Naive thymus-derived CD4-positive, alpha-beta T cell (primary cell): Measurements from ENCODE around the gene SNAPC2. TPM values are rescaled to one million over a fixed set of nuclear protein-coding genes. Genes with fewer than 3 reads are reported as not detected.

Experiments
- ATAC-seq: fragments of 150-1000 bp; cut with Tn5 transposase; 2 replicates; pipeline ENCODE4 v1.10.0; 2021; ENCODE audit warnings: mild to moderate bottlenecking, moderate library complexity
- CTCF ChIA-PET: fragments of 350-600 bp; sonication (Branson Sonifier 250); formaldehyde crosslinking; loops from one replicate; lab custom pipeline; 2021; ENCODE audit warnings: antibody characterized with exemption; lab: Charles Lee
- POLR2A ChIA-PET: fragments of 350-600 bp; sonication (Branson Sonifier 250); formaldehyde crosslinking; loops from one replicate; lab custom pipeline; 2021; ENCODE audit warnings: antibody characterized with exemption, inconsistent platforms; lab: Charles Lee
- DNase-seq, 9 donors: peaks; one replicate each; pipeline versions ENCODE4 v3.0.0 to v3.0.0-alpha.2; 2020 to 2022; ENCODE audit warnings: mixed read lengths in 1 of 9
- H3K27ac ChIP-seq: one replicate; pipeline ENCODE4 v1.7.0; 2013; ENCODE audit warnings: mild to moderate bottlenecking, low read depth, low read length, moderate library complexity
- H3K27me3 ChIP-seq, 2 donors: one replicate each; pipeline ENCODE4 v1.7.0; 2013; ENCODE audit warnings: low read length in 2 of 2, mild to moderate bottlenecking in 2 of 2, moderate library complexity in 2 of 2; ENCODE audit not compliant: control insufficient read depth in 2 of 2, insufficient read depth in 2 of 2
- H3K36me3 ChIP-seq, 3 experiments: 1 replicate in 2 of 3; 2 replicates in 1 of 3; pipeline ENCODE4 v1.7.0; 2013; ENCODE audit warnings: low read length in 3 of 3, mild to moderate bottlenecking in 3 of 3, moderate library complexity in 1 of 3; ENCODE audit not compliant: insufficient read depth in 3 of 3, control insufficient read depth in 2 of 3
- H3K4me1 ChIP-seq, 2 donors: one replicate each; pipeline ENCODE4 v1.7.0; 2013; ENCODE audit warnings: low read length in 2 of 2, mild to moderate bottlenecking in 2 of 2, moderate library complexity in 1 of 2; ENCODE audit not compliant: control insufficient read depth in 2 of 2, insufficient read depth in 2 of 2
- H3K4me3 ChIP-seq: 2 replicates; pipeline ENCODE4 v1.7.0; 2013; ENCODE audit warnings: mild to moderate bottlenecking, low read length
- H3K9me3 ChIP-seq, 3 experiments: 1 replicate in 2 of 3; 2 replicates in 1 of 3; pipeline ENCODE4 v1.7.0; 2013; ENCODE audit warnings: low read length in 3 of 3; ENCODE audit not compliant: control insufficient read depth in 2 of 3
- H3K27ac Mint-ChIP-seq, 9 donors: one replicate each; pipeline ENCODE4 v1.8.0; 2020 to 2022; ENCODE audit warnings: mixed read lengths in 9 of 9, mild to moderate bottlenecking in 8 of 9, moderate library complexity in 5 of 9, inconsistent platforms in 2 of 9
- H3K27me3 Mint-ChIP-seq, 5 donors: one replicate each; pipeline ENCODE4 v1.8.0; 2021 to 2022; ENCODE audit warnings: mixed read lengths in 5 of 5, mild to moderate bottlenecking in 1 of 5
- H3K36me3 Mint-ChIP-seq, 5 donors: one replicate each; pipeline ENCODE4 v1.8.0; 2020 to 2022; ENCODE audit warnings: mixed read lengths in 5 of 5, mild to moderate bottlenecking in 3 of 5, inconsistent platforms in 1 of 5
- H3K4me1 Mint-ChIP-seq, 7 donors: one replicate each; pipeline ENCODE4 v1.8.0; 2020 to 2022; ENCODE audit warnings: mixed read lengths in 7 of 7, mild to moderate bottlenecking in 3 of 7, inconsistent platforms in 1 of 7
- H3K4me3 Mint-ChIP-seq, 10 donors: one replicate each; pipeline ENCODE4 v1.8.0; 2020 to 2022; ENCODE audit warnings: mild to moderate bottlenecking in 10 of 10, mixed read lengths in 10 of 10, moderate library complexity in 6 of 10, inconsistent platforms in 2 of 10
- H3K9me3 Mint-ChIP-seq, 11 donors: one replicate each; pipeline ENCODE4 v1.8.0; 2020 to 2022; ENCODE audit warnings: mixed read lengths in 11 of 11, mild to moderate bottlenecking in 4 of 11, inconsistent platforms in 1 of 11, moderate library complexity in 1 of 11
- intact Hi-C, 2 donors: fragments of 100-400 bp; cut with micrococcal nuclease; formaldehyde crosslinking; loops; one replicate each; pipeline ENCODE4 v1.15.1; 2023
- polyA plus RNA-seq, 2 donors: library from polyadenylated mRNA; unstranded; fragments of 300-500 nt; fragmentation: Illumina TruSeq; gene quantifications; one replicate each; pipeline ENCODE4 v1.2.3, GENCODE V29; 2021
- total RNA-seq, 6 experiments: library from RNA in 5 of 6; stranded (reverse) in 5 of 6; gene quantifications; 1 replicate in 5 of 6; 2 replicates in 1 of 6; pipeline ENCODE4 v1.2.3 and lab custom pipeline; 2021 to 2026

SNAPC2 gene
- total and polyA plus RNA-seq, 7 experiments from 2014 or later: 11.5 to 24.4 (median 18.2) TPM

GRCh38 chr19:7921967-7922835 is 2.1 kb downstream of the SNAPC2 start:
- Histone ChIP-seq H3K36me3 (peaks cover 0 to 18% (median 6%) of the 10 kb centered on the region in 3 experiments), H3K4me3 (peak overlapping the region; percentile 86), H3K9me3 (no peaks in the 10 kb centered on the region), H3K27me3 (peaks cover 0 to 16% of the 10 kb centered on the region in 2 donors), H3K27ac (no peak overlapping the region), H3K4me1 (peaks cover 20 to 29% of the 10 kb centered on the region in 2 donors)
- H3K27ac Mint-ChIP-seq: peak overlapping the region in 2 of 9 donors; percentile 33 to 48
- ATAC-seq (no peak), DNase-seq (no peak)
- intact Hi-C loops: loop anchor here (2.0 to 10.0 kb wide), 10 partner anchors 295 to 1895 kb away; partner anchors contain the start of genes ALKBH7 (in 1 of the 2), CD320 (in 1 of the 2), FBXL12 (in 1 of the 2) and PET100 (in 1 of the 2)
- CTCF ChIA-PET: interaction anchor here (1.6 to 2.8 kb wide), 4 partner anchors 9 to 22 kb away, joined by 5 to 14 read pairs (median 9); partner anchors contain the start of genes MAP2K7 and TIMM44
- H3K4me1 Mint-ChIP-seq: peaks cover 15 to 45% (median 36%) of the 10 kb centered on the region in 7 donors
- H3K36me3 Mint-ChIP-seq: peaks cover 0 to 11% (median 0%) of the 10 kb centered on the region in 5 donors
- H3K27me3 Mint-ChIP-seq: peaks cover 6 to 17% (median 12%) of the 10 kb centered on the region in 5 donors
- POLR2A ChIA-PET: interaction anchor here (1.0 to 5.7 kb wide), 3 partner anchors 21 to 69 kb away, joined by 3 to 38 read pairs (median 3); partner anchors contain the start of gene TIMM44
- peaks cover 0 to 3% (median 0%) of the 10 kb centered on the region in 11 donors for H3K9me3 Mint-ChIP-seq
- peak overlapping the region in 9 of 10 donors; percentile 11 to 60 (median 47) for H3K4me3 Mint-ChIP-seq

GRCh38 chr19:7922836-7923195 is 2.7 kb downstream of the SNAPC2 start:
- Histone ChIP-seq H3K4me3 (no peak overlapping the region), H3K9me3 (no peaks in the 10 kb centered on the region), H3K27ac (no peak overlapping the region), H3K27me3 (peaks cover 0 to 11% of the 10 kb centered on the region in 2 donors), H3K4me1 (peaks cover 20 to 23% of the 10 kb centered on the region in 2 donors), H3K36me3 (peaks cover 0 to 18% (median 6%) of the 10 kb centered on the region in 3 experiments)
- Mint-ChIP-seq H3K27me3 (peaks cover 6 to 15% (median 12%) of the 10 kb centered on the region in 5 donors), H3K36me3 (peaks cover 0 to 11% (median 0%) of the 10 kb centered on the region in 5 donors), H3K4me3 (peak overlapping the region in 5 of 10 donors; percentile 7 to 32 (median 15)), H3K4me1 (peaks cover 15 to 43% (median 36%) of the 10 kb centered on the region in 7 donors), H3K27ac (peak overlapping the region in 1 of 9 donors; percentile 25), H3K9me3 (peaks cover 0 to 3% (median 0%) of the 10 kb centered on the region in 11 donors)
- DNase-seq (no peak), ATAC-seq (no peak)
- intact Hi-C loops: loop anchor here (5.0 to 10.0 kb wide), 7 partner anchors 296 to 1894 kb away; partner anchors contain the start of genes ALKBH7 (in 1 of the 2), FBXL12 (in 1 of the 2), PET100 (in 1 of the 2) and RAB11B (in 1 of the 2)
- ChIA-PET POLR2A (interaction anchor here (1.2 kb wide), 1 partner anchor 69 kb away, joined by 3 read pairs; no protein-coding TSS in a partner anchor), CTCF (interaction anchor here (1.6 kb wide), 1 partner anchor 22 kb away, joined by 5 read pairs; no protein-coding TSS in a partner anchor)

- no peak overlapping the region for H3K4me3 ChIP-seq
- Mint-ChIP-seq H3K9me3 (peaks cover 0 to 3% (median 0%) of the 10 kb centered on the region in 11 donors), H3K27ac (peak overlapping the region in 2 of 9 donors; percentile 25 to 56), H3K4me3 (peak overlapping the region in 7 of 10 donors; percentile 11 to 80 (median 29)), H3K27me3 (peaks cover 4 to 8% (median 6%) of the 10 kb centered on the region in 5 donors), H3K36me3 (peaks cover 0 to 11% (median 0%) of the 10 kb centered on the region in 5 donors), H3K4me1 (peaks cover 15 to 38% (median 30%) of the 10 kb centered on the region in 7 donors)
- H3K36me3 ChIP-seq: peaks cover 0 to 18% (median 6%) of the 10 kb centered on the region in 3 experiments
- intact Hi-C loops: loop anchor here (5.0 to 10.0 kb wide), 7 partner anchors 296 to 1894 kb away; partner anchors contain the start of genes ALKBH7 (in 1 of the 2), FBXL12 (in 1 of the 2), PET100 (in 1 of the 2) and RAB11B (in 1 of the 2)
- DNase-seq: no peak
- ATAC-seq: no peak
- peaks cover 19 to 20% of the 10 kb centered on the region in 2 donors for H3K4me1 ChIP-seq
- CTCF ChIA-PET: interaction anchor here (0.7 to 0.8 kb wide), 2 partner anchors 22 to 55 kb away, joined by 3 read pairs; no protein-coding TSS in a partner anchor
- H3K27me3 ChIP-seq: peaks cover 0 to 4% of the 10 kb centered on the region in 2 donors
- no peaks in the 10 kb centered on the region for H3K9me3 ChIP-seq
- POLR2A ChIA-PET: interaction anchor here (0.7 to 1.2 kb wide), 3 partner anchors 9 to 70 kb away, joined by 3 to 4 read pairs (median 3); partner anchors contain the start of genes TGFBR3L and TIMM44
- no peak overlapping the region for H3K27ac ChIP-seq
These were observed 3.4 kb downstream of the SNAPC2 start for GRCh38 chr19:7923295-7924191.

GRCh38 chr19:7924241-7924640 is 4.1 kb downstream of the SNAPC2 start:
- Mint-ChIP-seq H3K27me3 (peaks cover 4 to 7% (median 6%) of the 10 kb centered on the region in 5 donors), H3K9me3 (peaks cover 0 to 3% (median 0%) of the 10 kb centered on the region in 11 donors), H3K4me1 (peaks cover 15 to 44% (median 30%) of the 10 kb centered on the region in 7 donors), H3K36me3 (peaks cover 0 to 11% (median 0%) of the 10 kb centered on the region in 5 donors), H3K27ac (peak overlapping the region in 1 of 9 donors; percentile 76), H3K4me3 (peak overlapping the region in 9 of 10 donors; percentile 23 to 80 (median 57))
- Histone ChIP-seq H3K4me3 (no peak overlapping the region), H3K36me3 (peaks cover 0 to 18% (median 6%) of the 10 kb centered on the region in 3 experiments), H3K27ac (no peak overlapping the region), H3K9me3 (no peaks in the 10 kb centered on the region), H3K27me3 (no peaks in the 10 kb centered on the region), H3K4me1 (peaks cover 19 to 20% of the 10 kb centered on the region in 2 donors)
- ChIA-PET CTCF (interaction anchor here (0.7 to 0.8 kb wide), 2 partner anchors 21 to 55 kb away, joined by 3 read pairs; no protein-coding TSS in a partner anchor), POLR2A (interaction anchor here (0.7 to 1.2 kb wide), 2 partner anchors 10 to 19 kb away, joined by 3 to 4 read pairs; partner anchors contain the start of genes TGFBR3L and TIMM44)
- intact Hi-C loops: loop anchor here (5.0 to 10.0 kb wide), 7 partner anchors 297 to 1893 kb away; partner anchors contain the start of genes ALKBH7 (in 1 of the 2), FBXL12 (in 1 of the 2), PET100 (in 1 of the 2) and RAB11B (in 1 of the 2)
- DNase-seq (no peak), ATAC-seq (no peak)

- peaks cover 11 to 43% (median 27%) of the 10 kb centered on the region in 7 donors for H3K4me1 Mint-ChIP-seq
- CTCF ChIA-PET: interaction anchor here (0.7 to 0.8 kb wide), 2 partner anchors 20 to 56 kb away, joined by 3 read pairs; no protein-coding TSS in a partner anchor
- H3K27me3 Mint-ChIP-seq: peaks cover under 1 to 4% (median 3%) of the 10 kb centered on the region in 5 donors
- peak overlapping the region in 2 of 9 donors; percentile 72 to 86 for H3K27ac Mint-ChIP-seq
- no peak for ATAC-seq
- peaks cover 0 to 11% (median 0%) of the 10 kb centered on the region in 5 donors for H3K36me3 Mint-ChIP-seq
- intact Hi-C loops: loop anchor here (1.0 to 10.0 kb wide), 9 partner anchors 21 to 1893 kb away; partner anchors contain the start of genes ALKBH7 (in 1 of the 2), FBXL12 (in 1 of the 2), MAP2K7 (in 1 of the 2) and PET100 (in 1 of the 2)
- H3K27ac ChIP-seq: no peak overlapping the region
- peaks cover 0 to 18% (median 6%) of the 10 kb centered on the region in 3 experiments for H3K36me3 ChIP-seq
- POLR2A ChIA-PET: interaction anchor here (1.2 kb wide), 1 partner anchor 10 kb away, joined by 4 read pairs; the partner anchor contains the start of gene TGFBR3L
- H3K27me3 ChIP-seq: no peaks in the 10 kb centered on the region
- H3K4me3 Mint-ChIP-seq: peak overlapping the region in 3 of 10 donors; percentile 62 to 83 (median 80)
- peak in 1 of 9 donors; percentile 15 for DNase-seq
- no peaks in the 10 kb centered on the region for H3K9me3 ChIP-seq
- H3K9me3 Mint-ChIP-seq: peaks cover 0 to under 1% (median 0%) of the 10 kb centered on the region in 11 donors
- H3K4me1 ChIP-seq: peaks cover 16 to 17% of the 10 kb centered on the region in 2 donors
- no peak overlapping the region for H3K4me3 ChIP-seq
These were observed 4.6 kb downstream of the SNAPC2 start for GRCh38 chr19:7924651-7925170.
